IPS-11a (cell line): ENCODE data around the gene IGSF8.

Source experiments
- H3K4me3 ChIP-seq: one replicate; pipeline ENCODE4 v1.5.1; 2013; ENCODE audit warnings: low read depth, low read length, control low read depth

IGSF8 gene

DNA sequence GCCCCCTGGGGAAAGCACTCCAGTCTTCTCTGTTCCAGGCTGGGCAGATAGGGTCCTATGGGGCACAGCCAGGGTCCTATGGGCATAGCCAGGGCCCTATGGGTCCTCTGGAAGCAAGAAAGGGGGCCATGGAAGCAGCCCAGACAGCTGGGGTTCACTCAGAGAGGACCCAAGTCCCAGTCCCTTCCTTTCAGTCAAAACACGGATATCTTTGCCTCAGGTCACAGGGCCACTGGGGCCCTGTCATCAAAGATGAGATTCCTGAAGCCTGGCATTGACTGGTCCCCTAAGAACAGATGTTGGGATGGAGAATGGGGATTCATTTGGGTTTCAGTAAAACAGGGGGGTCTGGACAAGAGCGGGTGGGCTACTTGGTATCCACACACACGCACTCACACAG is 8.5 kb downstream of the IGSF8 start:
- no peak overlapping the region for H3K4me3 ChIP-seq

- H3K4me3 ChIP-seq: no peak overlapping the region
Measured at GRCh38 chr1:160087118-160087662, 11.2 kb downstream of the IGSF8 start.

- H3K4me3 ChIP-seq: no peak overlapping the region
Measured at GRCh38 chr1:160086456-160086892, 11.9 kb downstream of the IGSF8 start.

DNA sequence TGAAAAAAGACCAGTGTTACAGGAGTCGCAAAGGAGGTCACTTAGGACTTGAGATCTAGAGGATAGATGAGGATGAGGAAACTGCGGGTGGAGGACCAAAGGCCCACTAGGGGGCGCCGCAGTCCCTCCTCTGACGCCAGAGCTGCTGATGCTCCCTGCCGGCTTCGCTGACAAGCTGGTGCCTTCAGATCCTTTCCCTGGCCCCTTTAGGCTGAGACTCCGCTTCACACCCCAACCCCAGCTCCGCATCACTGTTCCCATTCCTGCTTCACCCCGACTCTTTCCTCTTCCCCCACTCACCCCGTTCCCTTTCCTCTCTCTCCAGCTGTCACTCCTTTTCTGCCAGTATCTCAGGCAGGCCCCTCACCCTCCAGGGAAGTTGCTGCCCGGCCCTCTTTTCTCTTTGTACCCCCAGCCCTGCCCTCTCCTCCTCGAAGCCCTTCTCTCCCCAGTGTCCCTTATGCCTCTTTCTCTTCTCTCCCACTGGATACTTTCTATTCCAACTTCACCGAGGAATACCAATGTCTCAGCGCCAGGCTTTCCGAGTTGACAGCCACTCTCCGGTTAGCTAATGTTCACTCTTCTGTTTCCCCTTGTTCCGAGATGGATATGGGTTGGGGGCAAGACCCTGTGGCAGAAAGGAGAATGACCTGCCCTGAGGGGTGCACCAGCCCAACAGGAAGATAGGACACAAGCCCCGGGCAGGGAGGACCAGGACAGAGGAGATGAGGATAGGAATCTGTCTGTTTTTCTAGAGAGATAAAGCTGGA is 12.5 kb downstream of the IGSF8 start:
- no peak overlapping the region for H3K4me3 ChIP-seq

DNA sequence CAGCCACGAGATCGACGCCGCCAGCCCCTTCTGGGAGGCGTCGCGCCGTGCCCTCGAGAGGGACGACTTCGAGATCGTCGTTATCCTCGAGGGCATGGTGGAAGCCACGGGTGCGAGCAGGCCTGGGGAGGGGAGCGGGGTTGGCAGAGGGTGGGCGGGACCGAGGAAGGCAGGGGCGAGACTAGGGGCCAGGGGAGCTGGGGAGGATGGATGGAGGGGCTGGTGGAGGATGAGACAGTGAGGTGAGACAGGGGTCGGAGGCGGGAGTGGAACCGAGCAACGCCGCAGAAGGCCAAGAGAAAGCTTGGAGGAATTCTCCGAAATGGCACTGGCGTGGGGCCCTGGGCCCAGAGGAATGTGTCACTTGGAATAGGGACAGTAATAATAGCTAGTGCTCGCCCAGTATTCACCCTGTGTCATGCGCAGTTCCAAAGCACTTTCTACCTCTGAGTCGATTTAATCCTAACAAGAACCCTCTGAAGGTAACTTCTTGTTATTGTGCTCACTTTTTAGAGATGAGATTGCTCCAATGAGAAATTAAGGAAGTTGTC is 13.6 kb downstream of the IGSF8 start:
- no peak overlapping the region for H3K4me3 ChIP-seq

DNA sequence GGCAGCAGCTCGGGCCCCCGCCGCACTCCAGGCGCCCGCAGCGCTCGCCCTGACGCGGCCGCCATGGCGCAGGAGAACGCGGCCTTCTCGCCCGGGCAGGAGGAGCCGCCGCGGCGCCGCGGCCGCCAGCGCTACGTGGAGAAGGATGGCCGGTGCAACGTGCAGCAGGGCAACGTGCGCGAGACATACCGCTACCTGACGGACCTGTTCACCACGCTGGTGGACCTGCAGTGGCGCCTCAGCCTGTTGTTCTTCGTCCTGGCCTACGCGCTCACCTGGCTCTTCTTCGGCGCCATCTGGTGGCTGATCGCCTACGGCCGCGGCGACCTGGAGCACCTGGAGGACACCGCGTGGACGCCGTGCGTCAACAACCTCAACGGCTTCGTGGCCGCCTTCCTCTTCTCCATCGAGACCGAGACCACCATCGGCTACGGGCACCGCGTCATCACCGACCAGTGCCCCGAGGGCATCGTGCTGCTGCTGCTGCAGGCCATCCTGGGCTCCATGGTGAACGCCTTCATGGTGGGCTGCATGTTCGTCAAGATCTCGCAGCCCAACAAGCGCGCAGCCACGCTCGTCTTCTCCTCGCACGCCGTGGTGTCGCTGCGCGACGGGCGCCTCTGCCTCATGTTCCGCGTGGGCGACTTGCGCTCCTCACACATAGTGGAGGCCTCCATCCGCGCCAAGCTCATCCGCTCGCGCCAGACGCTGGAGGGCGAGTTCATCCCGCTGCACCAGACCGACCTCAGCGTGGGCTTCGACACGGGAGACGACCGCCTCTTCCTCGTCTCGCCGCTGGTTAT is 14.2 kb downstream of the IGSF8 start:
- H3K4me3 ChIP-seq: peak overlapping the region; percentile 4

GRCh38 chr1:160082926-160083325 is 15.5 kb downstream of the IGSF8 start:
- no peak overlapping the region for H3K4me3 ChIP-seq

DNA sequence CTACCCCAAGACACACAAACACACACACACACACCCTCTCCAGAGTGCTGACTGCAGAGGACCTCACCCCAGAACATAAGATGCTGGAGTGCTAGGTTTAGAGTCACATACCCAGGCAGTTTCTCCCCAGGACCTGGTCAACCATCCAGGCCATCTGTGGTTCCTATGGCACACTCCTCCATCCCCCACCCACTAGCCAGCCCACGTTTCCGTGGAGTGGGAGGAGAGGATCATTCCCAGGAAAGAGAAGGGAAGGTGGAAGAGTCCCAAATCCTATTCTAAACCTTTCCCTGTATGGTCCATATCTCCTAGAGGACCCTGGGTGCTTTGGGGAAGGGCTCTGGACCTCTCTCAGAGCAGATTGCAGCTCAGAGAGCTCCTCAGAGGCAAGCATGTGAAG is 15.9 kb downstream of the IGSF8 start:
- H3K4me3 ChIP-seq: no peak overlapping the region

GRCh38 chr1:160081261-160081936 is 17.0 kb downstream of the IGSF8 start, which contains the start of gene KCNJ9:
KCNJ9 (plus strand) TSS chr1:160081538; CDS start chr1:160084031, 2,493 bp downstream.
- H3K4me3 ChIP-seq: no peak within 1 kb of the TSS

DNA sequence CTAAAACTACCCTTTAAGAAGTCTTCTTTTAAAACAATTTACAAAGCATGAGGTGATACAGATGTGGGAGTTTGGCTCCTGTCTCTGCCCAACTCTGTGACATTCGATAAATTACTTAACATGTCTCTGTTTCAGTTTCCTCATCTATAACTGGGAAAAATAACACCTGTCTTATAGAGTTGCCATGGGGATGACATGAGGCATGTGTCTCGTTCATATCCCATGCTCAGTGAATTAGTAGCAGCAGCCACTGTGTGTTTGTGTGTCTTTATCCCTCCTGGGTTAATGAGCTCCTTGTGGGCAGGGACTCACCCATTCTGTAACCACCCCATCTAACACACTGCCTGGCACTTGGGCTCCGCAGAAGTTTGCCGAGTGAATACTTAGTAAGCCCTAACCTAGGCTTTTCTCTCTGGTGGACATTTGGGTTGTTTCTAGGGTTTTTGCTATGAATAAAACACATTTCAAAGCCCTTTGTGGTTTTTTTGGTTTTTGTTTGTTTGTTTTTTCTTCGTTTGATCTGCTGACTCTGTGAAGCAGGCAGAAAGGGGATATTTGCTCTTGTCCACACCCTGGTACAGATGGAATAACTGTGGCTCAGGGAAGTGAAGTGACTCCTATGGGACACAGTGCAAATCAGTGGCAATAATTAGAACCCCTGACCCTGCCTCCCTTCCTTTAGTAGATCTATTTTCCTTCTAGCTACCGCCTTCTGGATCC is 17.9 kb downstream of the IGSF8 start:
- H3K4me3 ChIP-seq: no peak overlapping the region

- no peak overlapping the region for H3K4me3 ChIP-seq
Measured at GRCh38 chr1:160079448-160079847, 19.0 kb downstream of the IGSF8 start.

DNA sequence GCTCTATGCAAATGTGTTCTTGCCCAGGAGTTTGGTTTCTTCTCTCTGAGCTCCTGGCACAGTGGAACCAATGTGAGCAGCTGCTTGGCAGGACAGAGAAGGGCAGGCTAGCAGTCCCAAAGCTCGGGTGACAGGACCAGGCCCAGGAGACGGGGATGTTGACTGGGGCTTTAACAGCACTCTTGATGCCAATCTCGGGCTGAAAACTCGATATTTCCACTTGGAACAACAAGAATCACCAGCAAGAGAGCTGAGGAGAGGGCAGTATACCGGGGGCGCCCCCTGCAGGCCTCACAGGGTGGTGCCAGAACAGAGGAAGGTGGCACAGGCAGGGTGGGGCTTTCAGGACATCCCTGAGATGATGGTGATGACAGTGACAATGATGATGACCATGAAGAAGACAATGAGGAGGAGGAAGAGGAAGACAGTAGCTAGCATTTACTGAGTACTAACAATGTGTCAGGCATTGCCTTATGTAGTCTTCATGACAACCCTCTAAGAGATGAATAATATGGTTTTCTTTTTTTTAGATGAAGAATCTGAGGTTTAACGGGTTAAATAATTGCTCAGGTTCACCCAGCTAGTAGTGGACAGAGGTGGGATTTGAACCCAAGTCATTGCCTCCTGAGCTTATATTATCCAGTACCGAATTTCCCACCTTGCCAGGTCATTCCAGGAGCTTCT is 19.8 kb downstream of the IGSF8 start:
- no peak overlapping the region for H3K4me3 ChIP-seq

DNA sequence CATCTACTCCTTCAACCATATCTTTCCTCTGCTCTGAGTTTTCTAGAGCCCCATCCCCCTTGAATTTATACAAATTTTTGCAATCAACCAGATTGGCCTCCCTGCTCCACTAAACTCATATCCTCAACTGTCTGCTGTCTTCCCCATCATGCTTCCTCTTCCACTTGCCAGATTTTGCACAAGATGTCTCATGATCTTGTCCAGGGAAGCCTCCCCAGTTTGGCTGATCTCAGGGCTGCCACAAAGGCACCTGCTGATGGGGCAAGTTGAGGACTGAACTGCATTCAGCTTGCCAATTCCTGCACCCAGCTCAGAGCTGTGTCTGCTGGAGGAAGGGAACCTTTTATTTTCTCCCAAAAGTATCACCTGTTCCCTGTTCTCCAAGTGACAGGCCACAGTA is 20.9 kb downstream of the IGSF8 start:
- H3K4me3 ChIP-seq: no peak overlapping the region

GRCh38 chr1:160076295-160076694 is 22.1 kb downstream of the IGSF8 start:
- no peak overlapping the region for H3K4me3 ChIP-seq

DNA sequence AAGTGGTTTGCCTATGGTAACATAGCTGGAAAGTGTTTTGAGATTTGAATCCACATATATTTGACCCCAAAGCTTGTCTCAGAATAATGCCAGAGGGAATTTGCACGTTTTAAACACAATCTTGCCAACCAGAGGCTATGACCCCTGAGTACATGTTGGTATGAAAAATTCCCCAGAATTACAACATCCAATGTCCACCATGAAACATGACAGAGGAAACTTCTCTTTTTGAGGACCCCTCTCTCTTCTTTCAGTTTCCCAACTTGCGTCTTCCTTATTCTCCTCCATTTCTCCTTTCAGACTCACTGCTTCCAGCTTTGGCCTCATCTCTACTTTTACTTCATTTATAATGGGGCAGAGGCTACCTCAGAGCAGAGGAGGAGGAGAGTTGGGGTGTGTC is 22.6 kb downstream of the IGSF8 start:
- H3K4me3 ChIP-seq: no peak overlapping the region

GRCh38 chr1:160074865-160075264 is 23.6 kb downstream of the IGSF8 start:
- H3K4me3 ChIP-seq: no peak overlapping the region

GRCh38 chr1:160071289-160071688 is 27.1 kb downstream of the IGSF8 start:
- H3K4me3 ChIP-seq: no peak overlapping the region

GRCh38 chr1:160070243-160071163 is 27.9 kb downstream of the IGSF8 start:
- peak overlapping the region; percentile 45 for H3K4me3 ChIP-seq
